Loucy (cell line): ENCODE results near the gene BNIPL.

Source experiments
- CTCF ChIP-seq: fragments of 200-600 bp; sonication (generic); conservative IDR thresholded peaks from 2 replicates; pipeline ENCODE4 v1.5.1; 2014; ENCODE audit warnings: mild to moderate bottlenecking, antibody characterized with exemption, low read length
- EZH2phosphoT487 ChIP-seq: fragments of 200-600 bp; IDR thresholded peaks from 2 replicates; pipeline ENCODE4 v1.6.1; 2018; ENCODE audit warnings: antibody characterized with exemption, mild to moderate bottlenecking, moderate library complexity, borderline replicate concordance

GRCh38 chr1:151008244-151009205, 27.9 kb upstream of the BNIPL start, which contains the start of gene PRUNE1:
- TF ChIP-seq CTCF (no peak), EZH2phosphoT487 (no peak)
